H1 (cell line): ENCODE results near the gene TNIP1. TPM values are rescaled to one million over a fixed set of nuclear protein-coding genes. Genes with fewer than 3 reads are reported as not detected.

Experiments
- CTCF ChIA-PET: fragments of 300-600 bp; sonication (Branson Sonifier 250); formaldehyde crosslinking; loops from one replicate; lab custom pipeline; 2021; ENCODE audit not compliant: partially characterized antibody; lab: Charles Lee
- POLR2A ChIA-PET: fragments of 300-600 bp; sonication (Branson Sonifier 250); formaldehyde crosslinking; loops from one replicate; lab custom pipeline; 2021; ENCODE audit warnings: inconsistent platforms; ENCODE audit not compliant: partially characterized antibody; lab: Charles Lee
- DNase-seq, 2 experiments: peaks; one replicate each; pipeline versions ENCODE4 v3.0.0 to v3.0.0-alpha.2; 2010 to 2022; ENCODE audit warnings: low spot score in 2 of 2, low read depth in 1 of 2, mixed read lengths in 1 of 2
- FAIRE-seq: peaks from 2 replicates; lab custom pipeline; 2011; peaks lifted over from hg19 to GRCh38; lab: Jason Lieb, UNC
- H2AFZ ChIP-seq: 2 replicates; pipeline ENCODE4 v1.8.1; 2012; ENCODE audit warnings: low read length, inconsistent platforms
- H2AK5ac ChIP-seq: 2 replicates; pipeline ENCODE4 v1.6.1; 2013; ENCODE audit warnings: low read depth, low read length
- H2BK120ac ChIP-seq: replicated peaks from 2 replicates; pipeline ENCODE3; 2013; ENCODE audit warnings: low read depth, low read length, inconsistent platforms
- H2BK12ac ChIP-seq: 2 replicates; pipeline ENCODE4 v1.6.1; 2013; ENCODE audit warnings: low read depth, low read length
- H2BK15ac ChIP-seq: 2 replicates; pipeline ENCODE4 v1.6.1; 2013; ENCODE audit warnings: low read length
- H2BK20ac ChIP-seq: 2 replicates; pipeline ENCODE4 v1.6.1; 2013; ENCODE audit warnings: low read length
- H2BK5ac ChIP-seq: 2 replicates; pipeline ENCODE4 v1.6.1; 2013; ENCODE audit warnings: low read depth, low read length
- H3K14ac ChIP-seq: 2 replicates; pipeline ENCODE4 v1.6.1; 2013; ENCODE audit warnings: inconsistent platforms; ENCODE audit not compliant: insufficient read length
- H3K18ac ChIP-seq: 2 replicates; pipeline ENCODE4 v1.6.1; 2013; ENCODE audit warnings: low read length; ENCODE audit errors: extremely low read depth
- H3K23ac ChIP-seq: 2 replicates; pipeline ENCODE4 v1.6.1; 2013; ENCODE audit warnings: inconsistent platforms; ENCODE audit not compliant: insufficient read length
- H3K23me2 ChIP-seq: 2 replicates; pipeline ENCODE4 v1.6.1; 2013; ENCODE audit warnings: low read depth, low read length
- H3K27ac ChIP-seq: 2 replicates; pipeline ENCODE4 v1.6.1; 2011; ENCODE audit warnings: low read depth, low read length, inconsistent platforms
- H3K27me3 ChIP-seq, 4 experiments: replicated peaks in 1 of 4; 1 replicate in 1 of 4; 2 replicates in 3 of 4; pipeline versions ENCODE4 v1.6.1 to v1.8.1; 2011 to 2013; ENCODE audit warnings: low read length in 3 of 4, mild to moderate bottlenecking in 3 of 4, inconsistent platforms in 2 of 4, mixed read lengths in 2 of 4, moderate library complexity in 1 of 4; ENCODE audit not compliant: control insufficient read depth in 3 of 4, insufficient read depth in 3 of 4; ENCODE audit errors: extremely low read depth in 1 of 4
- H3K36me3 ChIP-seq, 4 experiments: 2 replicates each; pipeline versions ENCODE4 v1.6.1 to v1.8.1; 2011 to 2013; ENCODE audit warnings: mild to moderate bottlenecking in 4 of 4, low read length in 3 of 4, moderate library complexity in 2 of 4, control low read depth in 1 of 4, inconsistent platforms in 1 of 4; ENCODE audit not compliant: insufficient read depth in 4 of 4, control insufficient read depth in 2 of 4
- H3K4ac ChIP-seq: replicated peaks from 2 replicates; pipeline ENCODE3; 2013; ENCODE audit warnings: low read length, low read depth, mixed read lengths, inconsistent platforms; ENCODE audit not compliant: insufficient read length
- H3K4me1 ChIP-seq, 4 experiments: replicated peaks in 1 of 4; 1 replicate in 1 of 4; 2 replicates in 3 of 4; pipeline versions ENCODE4 v1.6.1 to v1.8.1; 2011 to 2013; ENCODE audit warnings: low read length in 3 of 4, inconsistent platforms in 2 of 4, mixed read lengths in 1 of 4; ENCODE audit not compliant: insufficient read depth in 4 of 4, control insufficient read depth in 3 of 4
- H3K4me2 ChIP-seq, 2 experiments: 2 replicates each; pipeline versions ENCODE4 v1.6.1 to v1.8.1; 2011 to 2013; ENCODE audit warnings: low read depth in 2 of 2, low read length in 2 of 2, control low read depth in 1 of 2, inconsistent platforms in 1 of 2, mild to moderate bottlenecking in 1 of 2; ENCODE audit not compliant: insufficient read depth in 1 of 2
- H3K4me3 ChIP-seq, 4 experiments: fragments of 200-600, 300-600 bp in 1 of 4; sonication (generic), shearing (Covaris generic), sonication (Bioruptor Twin) in 1 of 4; 2 replicates each; pipeline versions ENCODE4 v1.5.1 to v1.8.1; 2011 to 2016; ENCODE audit warnings: low read length in 4 of 4, low read depth in 3 of 4, control low read depth in 2 of 4, inconsistent platforms in 2 of 4, mild to moderate bottlenecking in 2 of 4, mixed read lengths in 1 of 4, moderate library complexity in 1 of 4; ENCODE audit not compliant: insufficient read depth in 2 of 4; ENCODE audit errors: extremely low read depth in 1 of 4
- H3K56ac ChIP-seq: replicated peaks from 2 replicates; pipeline ENCODE3; 2013; ENCODE audit warnings: low read depth, mild to moderate bottlenecking, mixed read lengths, low read length, inconsistent platforms; ENCODE audit not compliant: insufficient read length
- H3K79me1 ChIP-seq: 2 replicates; pipeline ENCODE4 v1.6.1; 2013; ENCODE audit warnings: low read depth, low read length, control low read depth
- H3K79me2 ChIP-seq, 2 experiments: 2 replicates each; pipeline versions ENCODE4 v1.6.1 to v1.8.1; 2012 to 2013; ENCODE audit warnings: low read length in 2 of 2, mild to moderate bottlenecking in 2 of 2, inconsistent platforms in 1 of 2; ENCODE audit not compliant: insufficient read depth in 2 of 2, control insufficient read depth in 1 of 2
- H3K9ac ChIP-seq, 4 experiments: replicated peaks in 1 of 4; 1 replicate in 1 of 4; 2 replicates in 3 of 4; pipeline versions ENCODE4 v1.6.1 to v1.8.1; 2011 to 2013; ENCODE audit warnings: low read depth in 3 of 4, low read length in 3 of 4, control low read depth in 2 of 4, mild to moderate bottlenecking in 2 of 4, moderate library complexity in 2 of 4, inconsistent platforms in 1 of 4; ENCODE audit errors: extremely low read depth in 1 of 4
- H3K9me3 ChIP-seq, 2 experiments: 2 replicates each; pipeline versions ENCODE4 v1.6.1 to v1.8.1; 2012 to 2013; ENCODE audit warnings: mild to moderate bottlenecking in 2 of 2, moderate library complexity in 2 of 2, control low read depth in 1 of 2, inconsistent platforms in 1 of 2, low read depth in 1 of 2, low read length in 1 of 2, mixed read lengths in 1 of 2; ENCODE audit not compliant: insufficient read depth in 2 of 2
- H4K20me1 ChIP-seq, 2 experiments: replicated peaks in 1 of 2; 2 replicates each; pipeline versions ENCODE3 to v1.8.1; 2011 to 2013; ENCODE audit warnings: inconsistent platforms in 2 of 2, low read length in 2 of 2, mild to moderate bottlenecking in 1 of 2; ENCODE audit not compliant: insufficient read depth in 2 of 2, control insufficient read depth in 1 of 2
- H4K5ac ChIP-seq: 2 replicates; pipeline ENCODE4 v1.6.1; 2013; ENCODE audit warnings: low read length, low read depth, mixed read lengths, inconsistent platforms; ENCODE audit not compliant: insufficient read length
- H4K8ac ChIP-seq: 2 replicates; pipeline ENCODE4 v1.8.0; 2013; ENCODE audit warnings: mild to moderate bottlenecking, moderate library complexity, low read length, inconsistent platforms; ENCODE audit not compliant: insufficient read depth; ENCODE audit errors: extremely low read depth
- H4K91ac ChIP-seq: replicated peaks from 2 replicates; pipeline ENCODE3; 2013; ENCODE audit warnings: low read length, mixed read lengths, inconsistent platforms; ENCODE audit not compliant: insufficient read length
- GTF2F1 ChIP-seq: IDR thresholded peaks from 2 replicates; pipeline ENCODE4 v1.6.1; 2012; ENCODE audit warnings: low read depth, low read length, improper control_type of control experiment, borderline replicate concordance
- HDAC6 ChIP-seq: IDR thresholded peaks from one replicate; pipeline ENCODE4 v1.7.1; 2012; ENCODE audit warnings: low read depth, mild to moderate bottlenecking, inconsistent platforms, low read length, moderate library complexity
- KDM4A ChIP-seq: IDR thresholded peaks from one replicate; pipeline ENCODE4 v1.7.1; 2012; ENCODE audit warnings: low read depth, mild to moderate bottlenecking, moderate library complexity, low read length, inconsistent platforms; ENCODE audit not compliant: severe bottlenecking
- POLR2AphosphoS5 ChIP-seq: IDR thresholded peaks from 2 replicates; pipeline ENCODE4 v1.6.1; 2011; ENCODE audit warnings: low read depth, low read length
- RAD21 ChIP-seq, 2 experiments: IDR thresholded peaks in 1 of 2; conservative IDR thresholded peaks in 1 of 2; 2 replicates each; pipeline ENCODE4 v1.6.1; 2011; ENCODE audit warnings: low read depth in 2 of 2, low read length in 2 of 2, improper control_type of control experiment in 1 of 2, inconsistent platforms in 1 of 2, mild to moderate bottlenecking in 1 of 2, moderate library complexity in 1 of 2
- SIN3A ChIP-seq, 2 experiments: IDR thresholded peaks in 1 of 2; conservative IDR thresholded peaks in 1 of 2; 2 replicates each; pipeline ENCODE4 v1.6.1; 2011 to 2012; ENCODE audit warnings: low read length in 2 of 2, improper control_type of control experiment in 1 of 2, low read depth in 1 of 2, mild to moderate bottlenecking in 1 of 2
- USF2 ChIP-seq: IDR thresholded peaks from 2 replicates; pipeline ENCODE4 v1.6.1; 2011; ENCODE audit warnings: low read length, improper control_type of control experiment
- WGBS, 2 experiments: shearing (Covaris generic) in 1 of 2; methylation state at CpG; one replicate each; pipeline versions ENCODE4 v1.1.6 to v1.1.7; 2013 to 2015; ENCODE audit warnings: low lambda C conversion rate in 2 of 2, mixed read lengths in 2 of 2, inconsistent platforms in 1 of 2, low coverage in 1 of 2, missing lambda C conversion rate in 1 of 2; ENCODE audit not compliant: insufficient replicate concordance in 2 of 2, insufficient coverage in 1 of 2, insufficient read length in 1 of 2; ENCODE audit errors: extremely low coverage in 1 of 2, missing lambda C conversion rate in 1 of 2; 5-methylcytosine and 5-hydroxymethylcytosine counted together
- polyA plus RNA-seq, 7 experiments: library from polyadenylated mRNA; depleted of rRNA in 3 of 7; stranded (reverse) in 5 of 7; unstranded in 2 of 7; fragments of >200 nt in 5 of 7; fragments of 200-250 nt in 2 of 7; gene quantifications; 1 replicate in 5 of 7; 2 replicates in 1 of 7; 4 replicates in 1 of 7; pipeline versions ENCODE4 v1.2.1 to v1.2.3, GENCODE V29; 2011 to 2013; ENCODE audit warnings: missing spikeins in 2 of 7, mixed read lengths in 2 of 7
- total RNA-seq: library from RNA; stranded (reverse); fragmentation: NEBNext Ultra II Directional; extraction: Animal tissue kit (Norgen Biotek cat#: 25700); gene quantifications from 2 replicates; pipeline ENCODE4 v1.2.1, GENCODE V29; 2021
- TF ChIP-seq, protein P1 (sequence below), 3 experiments: IDR thresholded peaks; 1 replicate in 2 of 3; 2 replicates in 1 of 3; pipeline versions ENCODE4 v1.5.1 to v1.6.1; 2011; ENCODE audit warnings: low read length in 3 of 3, mild to moderate bottlenecking in 3 of 3, inconsistent platforms in 2 of 3, low read depth in 1 of 3, moderate library complexity in 1 of 3; ENCODE audit not compliant: insufficient read depth in 1 of 3; ENCODE audit errors: control extremely low read depth in 1 of 3

The TNIP1 gene
- total and polyA plus RNA-seq, 2 of the 8 experiments (the other 6 are each of a cell fraction or from before 2014, with no cell fraction given) = 14.2 to 31.9 TPM

- no peak overlapping the region; the same call in 1 of the 2 replicates for H2BK5ac ChIP-seq
- CTCF ChIA-PET = interaction anchor here (0.6 to 39.8 kb wide), 51 partner anchors 10 to 533 kb away, joined by 3 to 810 read pairs (median 4); partner anchors contain the start of genes ANXA6 and TNIP1
- H3K23ac ChIP-seq = no peak overlapping the region
- H3K79me2 ChIP-seq = no peaks in the 10 kb centered on the region
- peaks cover 0 to 3% (median 0%) of the 10 kb centered on the region in 4 experiments; a peak in 3 of 7 replicates for H3K4me1 ChIP-seq
- H3K23me2 ChIP-seq = no peaks in the 10 kb centered on the region; the same call in 1 of the 2 replicates
- no peak overlapping the region for H3K56ac ChIP-seq
- H3K4me2 ChIP-seq = no peak overlapping the region
- FAIRE-seq (peak; percentile 24), DNase-seq (peak; percentile 29 to 85)
- no peak overlapping the region for H2BK120ac ChIP-seq
- no peak overlapping the region for H2BK20ac ChIP-seq
- H3K36me3 ChIP-seq = peaks cover 17 to 24% (median 19%) of the 10 kb centered on the region in 4 experiments
- no peak overlapping the region for H3K4me3 ChIP-seq
- H3K14ac ChIP-seq = no peak overlapping the region
- H3K4ac ChIP-seq = no peak overlapping the region
- no peak overlapping the region for H3K9ac ChIP-seq
- H4K91ac ChIP-seq = no peak overlapping the region
- H3K27me3 ChIP-seq = no peaks in the 10 kb centered on the region
- no peaks in the 10 kb centered on the region for H3K79me1 ChIP-seq
- peaks cover 2% of the 10 kb centered on the region in 2 experiments for H4K20me1 ChIP-seq
- no peak overlapping the region for H2AK5ac ChIP-seq
- H3K9me3 ChIP-seq = no peaks in the 10 kb centered on the region
- POLR2A ChIA-PET = interaction anchor here (0.6 to 2.2 kb wide), 8 partner anchors 9 to 103 kb away, joined by 3 to 11 read pairs (median 3); partner anchors contain the start of gene ANXA6
- H2BK12ac ChIP-seq = no peak overlapping the region; the same call in 1 of the 2 replicates
- no peak overlapping the region for H2BK15ac ChIP-seq
- H2AFZ ChIP-seq = no peak overlapping the region
- H3K27ac ChIP-seq = no peak overlapping the region
- H3K18ac ChIP-seq = no peak overlapping the region
- WGBS, 2 experiments = 50% methylated on average over 8 of the region's 9 CpGs; no CpG with 5 or more reads in 1 of the 2 experiments
- H4K8ac ChIP-seq = no peak overlapping the region
- no peak overlapping the region for H4K5ac ChIP-seq
- TF ChIP-seq KDM4A (no peak), SIN3A (conservative IDR thresholded peaks at IDR 0.05 in 1 of 2, IDR thresholded peaks at IDR 0.05 in 1 of 2; ENCODE audit: low read depth in 1 of 2, low read length in 2 of 2) (no peak), RAD21 (IDR thresholded peaks at IDR 0.05 in 1 of 2, conservative IDR thresholded peaks at IDR 0.05 in 1 of 2; ENCODE audit: low read depth in 2 of 2, low read length in 2 of 2) (peak; percentile 85 to 90), GTF2F1 (no peak), HDAC6 (no peak), POLR2AphosphoS5 (no peak), USF2 (no peak)
- TF ChIP-seq, protein P1, sequence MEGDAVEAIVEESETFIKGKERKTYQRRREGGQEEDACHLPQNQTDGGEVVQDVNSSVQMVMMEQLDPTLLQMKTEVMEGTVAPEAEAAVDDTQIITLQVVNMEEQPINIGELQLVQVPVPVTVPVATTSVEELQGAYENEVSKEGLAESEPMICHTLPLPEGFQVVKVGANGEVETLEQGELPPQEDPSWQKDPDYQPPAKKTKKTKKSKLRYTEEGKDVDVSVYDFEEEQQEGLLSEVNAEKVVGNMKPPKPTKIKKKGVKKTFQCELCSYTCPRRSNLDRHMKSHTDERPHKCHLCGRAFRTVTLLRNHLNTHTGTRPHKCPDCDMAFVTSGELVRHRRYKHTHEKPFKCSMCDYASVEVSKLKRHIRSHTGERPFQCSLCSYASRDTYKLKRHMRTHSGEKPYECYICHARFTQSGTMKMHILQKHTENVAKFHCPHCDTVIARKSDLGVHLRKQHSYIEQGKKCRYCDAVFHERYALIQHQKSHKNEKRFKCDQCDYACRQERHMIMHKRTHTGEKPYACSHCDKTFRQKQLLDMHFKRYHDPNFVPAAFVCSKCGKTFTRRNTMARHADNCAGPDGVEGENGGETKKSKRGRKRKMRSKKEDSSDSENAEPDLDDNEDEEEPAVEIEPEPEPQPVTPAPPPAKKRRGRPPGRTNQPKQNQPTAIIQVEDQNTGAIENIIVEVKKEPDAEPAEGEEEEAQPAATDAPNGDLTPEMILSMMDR (IDR thresholded peaks at IDR 0.05; ENCODE audit: control extremely low read depth in 1 of 3, insufficient read depth in 1 of 3, low read depth in 1 of 3, low read length in 3 of 3) = peak; percentile 85 to 94 (median 87)
These were observed 45.4 kb upstream of the TNIP1 start for GRCh38 chr5:151126199-151126645.
